Panc1 (cell line): ENCODE results near the gene ZCCHC24.

Experiments used
- CTCF ChIP-seq: fragments of 450-650 bp; IDR thresholded peaks from 2 replicates; pipeline ENCODE4 v1.5.1; 2017; ENCODE audit warnings: mild to moderate bottlenecking
- REST ChIP-seq, 2 experiments: IDR thresholded peaks; 2 replicates each; pipeline ENCODE4 v1.6.1; 2011 to 2012; ENCODE audit warnings: low read depth in 2 of 2, control low read depth in 1 of 2, low read length in 1 of 2, mild to moderate bottlenecking in 1 of 2, moderate library complexity in 1 of 2; ENCODE audit not compliant: insufficient read depth in 1 of 2
- TCF7L2 ChIP-seq: IDR thresholded peaks from 2 replicates; pipeline ENCODE4 v1.6.1; 2011; ENCODE audit warnings: mild to moderate bottlenecking, low read depth, low read length, inconsistent platforms

- TF ChIP-seq CTCF (no peak), TCF7L2 (no peak), REST (IDR thresholded peaks at IDR 0.05; ENCODE audit: insufficient read depth in 1 of 2, low read depth in 2 of 2, low read length in 1 of 2) (no peak)
Measured at GRCh38 chr10:79372871-79373270, 72.6 kb downstream of the ZCCHC24 start.
